Measurements from ENCODE around the gene RYR1. TPM values are rescaled to one million over a fixed set of nuclear protein-coding genes. Genes with fewer than 3 reads are reported as not detected.

The RYR1 gene
- total and polyA plus RNA-seq, 2 of the 13 experiments (the other 11 are each of a cell fraction or from before 2014, with no cell fraction given): 0.03 TPM; not detected in 1

GRCh38 chr19:38618590-38619360 lies 185.3 kb downstream of the RYR1 start, which contains the start of gene EIF3K (continued):
- no peak for TF ChIP-seq RCOR2 (CRISPR knock-in tag; IDR thresholded peaks at IDR 0.05)
- TF ChIP-seq FOSL2 (CRISPR knock-in tag; IDR thresholded peaks at IDR 0.05): peak; percentile 1; the same call in 1 of the 2 replicates
- TF ChIP-seq ZHX2 (IDR thresholded peaks at IDR 0.05; ENCODE audit: low read depth): 0 out of 2 replicates have a peak, but pooled peaks have one; percentile 55
- no peak for TF ChIP-seq ZHX2 (CRISPR knock-in tag; IDR thresholded peaks at IDR 0.05; ENCODE audit: borderline replicate concordance)
- 0 out of 2 replicates have a peak, but pooled peaks have one; percentile 24 for TF ChIP-seq PAXIP1 (CRISPR knock-in tag; conservative IDR thresholded peaks at IDR 0.05)
- peak; percentile 69 for TF ChIP-seq ZMYM4 (CRISPR knock-in tag; IDR thresholded peaks at IDR 0.05)
- TF ChIP-seq ZBTB49 (CRISPR knock-in tag; IDR thresholded peaks at IDR 0.05; ENCODE audit: borderline replicate concordance): no peak
- peak; percentile 70; the same call in 1 of the 2 replicates for TF ChIP-seq PITX1 (CRISPR knock-in tag; IDR thresholded peaks at IDR 0.05)
- no peak for TF ChIP-seq ZFYVE20 (CRISPR knock-in tag; IDR thresholded peaks at IDR 0.05; ENCODE audit: borderline replicate concordance, low read depth)
- no peak for TF ChIP-seq ZNF879 (CRISPR knock-in tag; IDR thresholded peaks at IDR 0.05)
- TF ChIP-seq ZHX1 (CRISPR knock-in tag; IDR thresholded peaks at IDR 0.05; ENCODE audit: low read depth): peak; percentile 62; the same call in 1 of the 2 replicates
- peak; percentile 59; the same call in 1 of the 2 replicates for TF ChIP-seq ZNF143 (CRISPR knock-in tag; IDR thresholded peaks at IDR 0.05)
- TF ChIP-seq SATB2 (CRISPR knock-in tag; IDR thresholded peaks at IDR 0.05): no peak
